Mesodermal cell (in vitro differentiated cells): ENCODE data around the gene PYGB.
"Not testable (repeated sequence)": the region's sequence is repeated elsewhere in the genome, so short reads cannot be mapped to it uniquely, and the experiment has no call there.

Source experiments
- H3K27ac ChIP-seq: 2 replicates; pipeline ENCODE4 v1.7.0; 2013; ENCODE audit warnings: mild to moderate bottlenecking, low read depth, low read length, moderate library complexity; ENCODE audit not compliant: severe bottlenecking
- H3K36me3 ChIP-seq: 2 replicates; pipeline ENCODE4 v1.7.1; 2013; ENCODE audit warnings: mild to moderate bottlenecking, low read length, moderate library complexity; ENCODE audit not compliant: control insufficient read depth, insufficient read depth
- H3K4me1 ChIP-seq: one replicate; pipeline ENCODE4 v1.7.1; 2013; ENCODE audit warnings: mild to moderate bottlenecking, low read length; ENCODE audit not compliant: insufficient read depth, control insufficient read depth, poor library complexity, severe bottlenecking
- H3K4me3 ChIP-seq: 2 replicates; pipeline ENCODE4 v1.7.0; 2013; ENCODE audit warnings: low read length, control low read depth, mild to moderate bottlenecking; ENCODE audit not compliant: insufficient read depth, poor library complexity, severe bottlenecking; ENCODE audit errors: extremely low read depth
- H3K9me3 ChIP-seq: 2 replicates; pipeline ENCODE4 v1.7.1; 2013; ENCODE audit warnings: mild to moderate bottlenecking, low read length, moderate library complexity; ENCODE audit not compliant: control insufficient read depth
- WGBS, 2 experiments: methylation state at CpG; one replicate each; pipeline ENCODE4 v1.1.5; 2013; ENCODE audit warnings: missing lambda C conversion rate in 2 of 2; ENCODE audit not compliant: insufficient coverage in 2 of 2; 5-methylcytosine and 5-hydroxymethylcytosine counted together

Gene PYGB

GRCh38 chr20:25321991-25322390, 74.1 kb downstream of the PYGB start:
- 93% methylated on average over 3 of the region's 4 CpGs; no CpG with 5 or more reads in 1 of the 2 experiments for WGBS, 2 experiments

GRCh38 chr20:25323496-25324246, 75.8 kb downstream of the PYGB start:
- H3K4me1 ChIP-seq, result peaks cover 5% of the 10 kb centered on the region
- H3K4me3 ChIP-seq, result no peak overlapping the region
- no peaks in the 10 kb centered on the region for H3K9me3 ChIP-seq
- WGBS, 2 experiments, result 82 to 87% methylated on average over 11 of the region's 12 CpGs
- peaks cover 24% of the 10 kb centered on the region for H3K36me3 ChIP-seq
- no peak overlapping the region for H3K27ac ChIP-seq

More at GRCh38 chr20:25321991-25322390, 74.1 kb downstream of the PYGB start:
- H3K4me1 ChIP-seq, result peaks cover 5% of the 10 kb centered on the region
- peak overlapping the region; percentile 23 for H3K27ac ChIP-seq
- peaks cover 24% of the 10 kb centered on the region for H3K36me3 ChIP-seq
- H3K4me3 ChIP-seq, result no peak overlapping the region
- no peaks in the 10 kb centered on the region for H3K9me3 ChIP-seq

- Histone ChIP-seq H3K27ac (no peak overlapping the region), H3K4me1 (peaks cover 5% of the 10 kb centered on the region), H3K9me3 (no peaks in the 10 kb centered on the region), H3K36me3 (peaks cover 28% of the 10 kb centered on the region), H3K4me3 (no peak overlapping the region)
- WGBS, 2 experiments, result 85 to 94% methylated on average over 2 to 5 of the region's 5 CpGs
Observed at GRCh38 chr20:25324412-25324811, 76.5 kb downstream of the PYGB start.

- no peaks in the 10 kb centered on the region for H3K9me3 ChIP-seq
- WGBS, 2 experiments, result 83% methylated on average over 1 of the region's 3 CpGs; no CpG with 5 or more reads in 1 of the 2 experiments
- no peak overlapping the region for H3K27ac ChIP-seq
Observed at GRCh38 chr20:25325073-25325472, 77.2 kb downstream of the PYGB start.

GRCh38 chr20:25325997-25326396, 78.1 kb downstream of the PYGB start:
- H3K4me3 ChIP-seq, result no peak overlapping the region
- H3K36me3 ChIP-seq, result peaks cover 26% of the 10 kb centered on the region
- 91 to 100% methylated on average over 2 of the region's 2 CpGs for WGBS, 2 experiments
- no peak overlapping the region for H3K27ac ChIP-seq
- H3K9me3 ChIP-seq, result no peaks in the 10 kb centered on the region
- peaks cover 5% of the 10 kb centered on the region for H3K4me1 ChIP-seq

More at GRCh38 chr20:25325073-25325472, 77.2 kb downstream of the PYGB start:
- no peak overlapping the region for H3K4me3 ChIP-seq
- peaks cover 5% of the 10 kb centered on the region for H3K4me1 ChIP-seq
- H3K36me3 ChIP-seq, result peaks cover 26% of the 10 kb centered on the region

- Histone ChIP-seq H3K9me3 (no peaks in the 10 kb centered on the region), H3K36me3 (peaks cover 20% of the 10 kb centered on the region), H3K4me3 (no peak overlapping the region), H3K4me1 (no peaks in the 10 kb centered on the region), H3K27ac (no peak overlapping the region)
- 98% methylated on average over 4 to 5 of the region's 7 CpGs for WGBS, 2 experiments
Observed at GRCh38 chr20:25327521-25328235, 79.8 kb downstream of the PYGB start.

GRCh38 chr20:25328954-25329498, 81.1 kb downstream of the PYGB start:
- Histone ChIP-seq H3K9me3 (no peaks in the 10 kb centered on the region), H3K27ac (no peak overlapping the region), H3K4me1 (no peaks in the 10 kb centered on the region), H3K36me3 (peaks cover 8% of the 10 kb centered on the region), H3K4me3 (no peak overlapping the region)
- 95 to 99% methylated on average over 10 to 11 of the region's 12 CpGs for WGBS, 2 experiments

GRCh38 chr20:25334972-25335371, 87.1 kb downstream of the PYGB start:
- not testable (repeated sequence) for H3K4me3 ChIP-seq, H3K4me1 ChIP-seq, H3K9me3 ChIP-seq, H3K27ac ChIP-seq
- no CpG with 5 or more reads among the region's 1 CpG for WGBS, 2 experiments
- H3K36me3 ChIP-seq, result peaks cover 16% of the 10 kb centered on the region

GRCh38 chr20:25336561-25337422, 88.9 kb downstream of the PYGB start:
- H3K4me1 ChIP-seq, result no peaks in the 10 kb centered on the region
- WGBS, 2 experiments, result 76 to 90% methylated on average over 12 of the region's 17 CpGs
- H3K36me3 ChIP-seq, result peaks cover 16% of the 10 kb centered on the region
- no peaks in the 10 kb centered on the region for H3K9me3 ChIP-seq
- H3K4me3 ChIP-seq, result no peak overlapping the region
- H3K27ac ChIP-seq, result no peak overlapping the region
